T47D (cell line): Measurements from ENCODE around the gene SAPCD2.
"Not testable (repeated sequence)": the region's sequence is repeated elsewhere in the genome, so short reads cannot be mapped to it uniquely, and the experiment has no call there.

Source experiments
- DNase-seq, 2 experiments: peaks; one replicate each; pipeline versions ENCODE4 v3.0.0 to v3.0.0-alpha.2; 2011 to 2012; ENCODE audit warnings: low read depth in 1 of 2, low spot score in 1 of 2
- JUND ChIP-seq: IDR thresholded peaks from 2 replicates; pipeline ENCODE4 v1.6.1; 2012; ENCODE audit warnings: low read depth
- in situ Hi-C: cut with HindIII; loops from 2 replicates; pipeline ENCODE4 v1.10.0; 2016; ENCODE audit warnings: low sequenced_read_pairs, low pct_unique_long_range_greater_than_20kb

The SAPCD2 gene

DNA sequence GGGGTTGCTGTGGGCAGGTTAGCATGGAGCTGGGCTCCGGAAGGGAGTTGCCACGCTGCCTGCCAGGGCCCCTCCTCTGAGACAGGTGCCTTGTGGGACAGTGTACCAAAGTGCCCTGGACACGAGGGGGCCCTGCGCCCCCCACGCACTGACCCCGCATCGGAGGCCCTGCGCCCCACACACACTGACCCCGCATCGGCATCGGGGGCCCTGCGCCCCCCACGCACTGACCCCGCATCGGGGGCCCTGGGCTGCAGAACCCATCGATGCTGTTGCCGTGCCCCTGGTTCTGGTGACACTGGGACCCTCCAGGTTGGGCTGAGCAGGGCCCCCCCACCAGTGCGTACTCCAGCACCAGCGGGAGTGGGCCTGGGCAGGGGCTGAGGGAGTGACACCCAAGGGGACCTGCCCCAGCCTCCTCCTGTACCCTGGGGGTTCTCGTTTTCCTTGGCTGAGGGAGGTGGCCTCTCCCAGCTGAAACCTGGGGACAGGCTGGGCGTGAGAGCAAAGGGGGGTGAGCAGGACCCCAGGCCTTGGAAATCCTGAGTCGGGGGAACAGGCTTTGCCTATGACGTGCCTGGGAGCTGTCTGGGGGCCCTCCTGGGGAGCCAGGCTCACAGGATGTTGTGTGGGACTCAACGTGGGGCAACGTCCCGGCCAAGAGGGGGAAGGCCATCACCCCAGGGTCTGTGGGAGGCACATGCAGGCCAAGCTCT is 6.9 kb downstream of the SAPCD2 start:
- no peak for DNase-seq
- in situ Hi-C loops = no loop called here
- TF ChIP-seq JUND = no peak

GRCh38 chr9:137062798-137063197 is 7.6 kb downstream of the SAPCD2 start:
- DNase-seq, in situ Hi-C loops: not testable (repeated sequence)

- in situ Hi-C loops = no loop called here
These were observed 8.0 kb downstream of the SAPCD2 start for GRCh38 chr9:137062384-137062783.

DNA sequence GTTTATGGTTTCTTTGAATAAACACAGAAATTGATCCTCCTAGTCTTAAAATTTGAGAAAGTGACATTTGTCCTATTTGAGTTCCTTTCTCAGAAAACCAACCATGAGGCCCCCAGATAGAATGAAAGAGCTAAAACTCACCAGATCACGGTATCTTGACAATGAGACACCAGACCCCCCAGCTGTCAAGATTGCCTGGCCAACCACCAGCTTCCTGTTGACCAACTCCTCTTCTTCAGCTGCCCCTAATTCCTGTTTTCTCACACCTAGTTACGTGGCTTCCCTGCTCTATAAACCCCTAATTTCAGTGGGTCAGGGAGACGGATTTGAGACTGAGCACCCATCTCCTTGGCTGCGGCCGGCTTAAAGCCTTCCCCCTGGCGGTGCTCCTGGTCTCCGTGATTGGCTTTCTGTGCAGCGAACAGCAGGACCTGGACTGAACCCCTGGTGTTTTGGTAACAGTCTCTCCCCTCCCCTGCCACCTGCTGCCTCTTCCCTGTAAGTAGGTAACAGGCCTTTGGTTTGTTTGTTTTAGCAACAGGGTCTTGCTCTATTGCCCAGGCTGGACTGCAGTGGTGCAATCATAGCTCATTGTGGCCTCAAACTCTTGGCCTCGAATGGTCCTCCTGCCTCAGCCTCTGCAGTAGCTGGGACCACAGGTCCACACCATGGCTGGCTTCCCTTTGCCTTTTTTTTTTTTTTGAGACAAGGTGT is 11.7 kb downstream of the SAPCD2 start:
- no peak for TF ChIP-seq JUND
- in situ Hi-C loops = no loop called here
- no peak for DNase-seq

More at GRCh38 chr9:137062384-137062783, 8.0 kb downstream of the SAPCD2 start:
- TF ChIP-seq JUND = no peak
- DNase-seq = no peak

- no peak for DNase-seq
- no peak for TF ChIP-seq JUND
- in situ Hi-C loops = no loop called here
These were observed 12.8 kb downstream of the SAPCD2 start for GRCh38 chr9:137057545-137057944.

- in situ Hi-C loops = no loop called here
- DNase-seq = no peak
- TF ChIP-seq JUND = no peak
These were observed 13.5 kb downstream of the SAPCD2 start for GRCh38 chr9:137056739-137057415.

- in situ Hi-C loops = no loop called here
- no peak for DNase-seq
- no peak for TF ChIP-seq JUND
These were observed 14.7 kb downstream of the SAPCD2 start for GRCh38 chr9:137055385-137056364.

- TF ChIP-seq JUND = no peak
- DNase-seq = no peak
- in situ Hi-C loops = no loop called here
These were observed 15.4 kb downstream of the SAPCD2 start for GRCh38 chr9:137054932-137055384.

GRCh38 chr9:137053944-137054931 is 16.1 kb downstream of the SAPCD2 start, which contains the start of gene ENTPD2:
Gene ENTPD2, minus strand, starts transcription at chr9:137054061. Its CDS starts 64 bp downstream, at chr9:137053997.
- in situ Hi-C loops = no loop called here
- no peak for TF ChIP-seq JUND
- DNase-seq = peak; percentile 89 to 96

GRCh38 chr9:137052998-137053943 is 17.1 kb downstream of the SAPCD2 start:
- no peak for DNase-seq
- TF ChIP-seq JUND = no peak
- in situ Hi-C loops = no loop called here
